Bone marrow (tissue), 2 donors: Measurements from ENCODE around the gene ZNF512B.

Experiments used
- DNase-seq, 2 donors: peaks; one replicate each; lab custom pipeline; 2025; lab: John Stamatoyannopoulos, UW

ZNF512B gene

DNA sequence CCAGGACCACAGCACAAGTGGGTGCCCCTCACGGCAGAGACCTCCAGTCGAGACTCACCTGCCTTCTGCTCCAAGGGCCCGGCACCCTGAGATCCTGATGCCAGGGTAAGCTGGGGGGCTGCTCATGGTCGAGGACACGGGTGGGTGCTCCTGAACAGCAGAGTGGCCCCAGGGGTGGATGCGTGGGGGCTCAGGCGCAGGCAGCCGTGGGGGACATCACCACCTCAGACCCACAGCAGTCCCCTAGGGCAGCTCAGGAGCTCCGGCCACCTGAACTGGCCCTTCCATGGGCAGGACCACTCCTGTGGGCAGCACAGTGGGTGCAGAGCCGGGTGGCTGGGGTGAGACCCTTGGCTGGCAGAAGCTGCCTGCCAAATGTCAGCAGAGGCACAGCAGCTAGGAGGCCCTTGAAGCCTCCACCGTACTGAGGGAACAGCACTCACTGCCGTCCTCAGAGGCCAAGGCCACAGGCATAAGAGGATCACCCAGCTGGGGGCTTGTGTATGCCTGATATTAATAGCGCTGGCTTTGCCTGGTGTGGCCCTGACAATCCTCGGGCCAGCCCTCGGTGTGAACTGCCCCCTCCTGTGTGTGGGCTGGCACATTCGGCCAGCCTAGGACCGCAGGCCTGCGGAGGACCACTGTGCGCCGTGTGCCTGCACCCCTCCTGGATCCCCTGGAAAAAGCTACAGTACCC is 18.9 kb downstream of the ZNF512B start:
- no peak for DNase-seq

GRCh38 chr20:63947638-63948456 is 21.9 kb downstream of the ZNF512B start:
- no peak for DNase-seq

GRCh38 chr20:63946986-63947637 is 22.6 kb downstream of the ZNF512B start:
- DNase-seq: no peak

GRCh38 chr20:63945921-63946920 is 23.5 kb downstream of the ZNF512B start:
- no peak for DNase-seq

DNA sequence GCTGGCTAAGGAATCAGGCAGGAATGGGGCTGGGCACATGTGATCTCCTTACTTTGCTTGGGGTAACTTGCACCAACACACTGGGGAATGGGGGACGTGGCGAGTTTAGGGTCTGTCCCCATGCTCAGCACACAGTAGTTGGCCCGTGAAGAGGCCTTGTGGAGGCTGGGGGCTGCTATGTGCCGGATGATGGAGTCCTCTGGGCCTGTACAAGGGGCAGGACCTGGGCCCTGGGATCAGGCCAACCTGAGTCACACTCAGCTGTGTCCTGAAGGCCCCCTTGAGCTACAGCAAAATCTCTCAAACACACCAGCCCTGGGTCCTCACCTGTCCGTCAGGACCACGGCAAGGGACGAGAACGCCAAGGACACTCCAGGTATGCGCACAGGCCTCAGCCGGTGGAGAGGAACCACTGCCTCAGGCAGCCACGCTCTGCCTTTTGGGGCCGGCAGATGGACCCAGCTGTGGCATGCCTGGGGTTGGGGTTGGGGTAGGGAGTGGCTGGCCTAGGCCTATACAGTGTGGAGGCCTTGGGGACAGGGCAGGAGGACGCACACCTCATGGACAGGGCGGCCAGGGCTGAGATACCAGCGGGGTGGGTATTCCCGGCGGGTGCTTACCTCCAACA is 24.6 kb downstream of the ZNF512B start:
- no peak for DNase-seq

- no peak for DNase-seq
Observed at GRCh38 chr20:63944078-63944941, 25.4 kb downstream of the ZNF512B start.

DNA sequence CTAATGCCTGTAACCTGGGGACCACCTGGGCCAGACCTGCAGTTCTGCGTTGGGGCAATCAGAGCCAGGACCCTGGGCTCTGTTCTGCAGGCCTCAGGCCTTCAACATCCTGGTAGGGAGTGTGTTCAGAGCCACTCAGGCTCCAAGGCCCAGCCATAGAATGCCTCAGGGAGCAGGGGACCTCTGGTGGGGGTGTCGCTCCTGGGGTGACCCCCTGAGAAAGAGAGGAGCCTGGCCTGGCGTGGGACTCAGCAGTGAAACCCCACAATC is 26.0 kb downstream of the ZNF512B start:
- DNase-seq: no peak

GRCh38 chr20:63942969-63943807 is 26.5 kb downstream of the ZNF512B start:
- no peak for DNase-seq

DNA sequence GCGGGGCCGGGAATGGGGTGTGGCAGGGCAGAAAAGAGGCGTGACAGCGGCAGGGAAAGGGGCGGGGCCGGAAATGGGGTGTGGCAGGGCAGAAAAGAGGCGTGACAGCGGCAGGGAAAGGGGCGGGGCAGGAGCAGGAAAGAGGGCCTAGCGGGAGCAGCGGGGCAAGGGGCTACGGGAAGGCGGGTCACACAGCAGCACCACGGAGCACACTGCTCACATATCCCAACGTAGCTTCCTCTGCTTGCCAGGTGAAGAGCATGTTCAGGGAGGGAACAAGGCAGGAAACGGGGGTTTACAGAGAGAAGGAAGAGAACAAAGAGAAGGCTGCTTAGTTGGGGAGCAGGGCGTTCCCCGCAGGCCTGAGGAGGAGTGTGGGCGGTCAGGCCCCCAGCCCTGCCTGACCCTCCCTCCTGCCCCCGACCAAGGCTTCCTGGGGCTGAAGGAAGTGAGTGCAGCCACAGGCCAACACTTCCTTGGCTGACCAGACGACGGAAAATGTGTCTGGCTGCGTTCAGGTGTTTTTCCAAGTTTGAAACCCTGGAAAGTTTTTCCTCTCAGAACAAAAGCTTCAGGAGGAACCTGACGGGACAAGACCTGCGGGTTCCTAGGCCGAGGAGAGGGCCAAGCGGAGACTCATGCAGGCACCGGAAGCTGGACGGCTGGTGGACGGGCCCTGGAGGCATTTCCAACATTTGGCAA is 27.3 kb downstream of the ZNF512B start:
- DNase-seq: peak in 1 of 2 donors; percentile 3

DNA sequence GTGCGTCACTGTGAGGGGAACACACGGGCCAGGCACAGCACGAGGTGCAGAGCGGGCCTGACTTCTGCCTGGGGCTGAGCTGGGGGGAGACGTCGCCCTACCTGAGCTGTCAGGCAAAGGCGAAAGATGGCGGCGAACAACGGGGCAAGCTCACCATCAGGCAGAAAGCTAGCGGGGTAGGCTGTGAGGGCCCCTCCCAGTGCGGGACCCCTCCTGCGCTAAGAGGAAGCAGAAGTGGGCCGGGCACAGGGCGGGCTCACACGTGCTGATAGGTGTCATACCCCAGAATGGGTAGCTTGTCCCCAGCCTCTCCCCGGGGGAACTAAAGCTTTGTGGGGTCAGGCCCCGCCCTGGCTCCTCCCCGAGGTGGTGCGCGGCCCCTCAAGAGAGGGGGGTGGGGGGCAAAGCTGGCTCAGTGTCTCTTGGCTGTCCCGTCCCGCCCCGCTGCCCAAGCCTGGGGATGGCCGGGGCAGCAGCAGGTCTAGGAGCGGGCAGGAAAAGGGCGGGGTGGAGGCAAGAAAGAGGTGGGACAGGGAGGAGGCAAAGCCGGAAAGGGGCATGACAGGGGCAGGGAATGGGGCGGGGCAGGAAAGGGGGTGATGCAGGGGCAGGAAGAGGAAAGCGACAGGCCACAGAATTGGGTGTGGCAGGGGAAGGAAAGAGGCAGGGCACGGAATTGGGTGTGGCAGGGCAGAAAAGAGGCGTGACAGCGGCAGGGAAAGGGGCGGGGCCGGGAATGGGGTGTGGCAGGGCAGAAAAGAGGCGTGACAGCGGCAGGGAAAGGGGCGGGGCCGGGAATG is 28.2 kb downstream of the ZNF512B start:
- DNase-seq: peak; percentile 32 to 39

DNA sequence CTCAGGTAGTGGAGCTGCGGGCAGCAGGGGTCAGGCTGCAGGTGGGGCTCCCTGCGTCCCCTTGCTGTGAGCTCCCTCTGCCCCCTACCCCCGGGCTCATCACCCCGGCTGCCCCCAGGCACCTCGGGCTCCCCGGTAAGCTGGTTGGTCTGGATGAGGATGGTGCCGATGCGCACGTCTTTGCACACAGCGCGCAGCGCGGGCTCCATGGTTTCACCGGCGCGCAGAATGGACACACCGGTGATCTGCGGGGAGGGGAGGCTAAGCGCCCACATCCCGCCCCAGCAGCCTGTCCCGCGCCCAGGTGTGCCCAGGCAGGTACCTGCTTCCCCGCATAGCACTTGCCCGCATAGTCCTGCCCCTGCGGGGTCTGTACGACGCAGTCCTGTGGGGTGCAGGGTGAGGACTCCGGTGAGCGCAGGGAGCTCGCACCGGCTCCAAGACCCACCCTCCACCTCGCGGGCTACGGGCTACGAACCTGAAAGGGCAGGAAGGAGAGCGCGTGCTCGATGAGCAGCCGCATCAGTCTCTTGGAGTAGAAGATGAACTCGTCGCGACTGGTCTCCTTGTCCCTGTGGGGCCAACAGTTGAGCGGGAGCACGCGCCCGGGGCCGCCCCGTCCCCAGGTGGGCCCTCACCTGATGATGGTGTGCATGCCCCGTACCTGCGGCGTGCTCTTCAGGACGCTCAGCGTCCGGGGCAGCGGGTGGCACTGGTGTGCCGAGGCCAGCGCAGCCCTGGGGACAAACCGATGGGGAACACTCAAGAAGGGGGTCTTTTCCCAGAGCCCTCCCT is 29.1 kb downstream of the ZNF512B start:
- no peak for DNase-seq

DNA sequence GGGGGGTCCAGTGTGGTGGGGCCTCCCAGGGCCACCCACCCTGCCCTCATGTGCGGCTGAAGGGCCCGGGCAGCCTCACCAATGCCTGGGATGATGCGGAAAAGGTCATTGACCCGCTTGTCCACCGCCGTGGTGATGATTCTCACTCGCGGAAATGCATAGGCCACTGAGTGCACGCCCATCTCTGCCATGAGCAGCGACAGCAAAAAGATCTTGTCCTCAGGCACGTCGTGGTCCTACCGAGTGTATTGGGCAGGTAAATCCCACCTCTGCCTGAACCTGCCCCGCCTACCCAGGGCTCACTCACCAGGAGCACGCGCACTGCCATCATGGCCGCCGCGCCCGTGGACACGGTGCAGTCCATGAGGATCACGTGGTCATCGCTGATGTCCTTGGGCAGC is 29.7 kb downstream of the ZNF512B start:
- no peak for DNase-seq

DNA sequence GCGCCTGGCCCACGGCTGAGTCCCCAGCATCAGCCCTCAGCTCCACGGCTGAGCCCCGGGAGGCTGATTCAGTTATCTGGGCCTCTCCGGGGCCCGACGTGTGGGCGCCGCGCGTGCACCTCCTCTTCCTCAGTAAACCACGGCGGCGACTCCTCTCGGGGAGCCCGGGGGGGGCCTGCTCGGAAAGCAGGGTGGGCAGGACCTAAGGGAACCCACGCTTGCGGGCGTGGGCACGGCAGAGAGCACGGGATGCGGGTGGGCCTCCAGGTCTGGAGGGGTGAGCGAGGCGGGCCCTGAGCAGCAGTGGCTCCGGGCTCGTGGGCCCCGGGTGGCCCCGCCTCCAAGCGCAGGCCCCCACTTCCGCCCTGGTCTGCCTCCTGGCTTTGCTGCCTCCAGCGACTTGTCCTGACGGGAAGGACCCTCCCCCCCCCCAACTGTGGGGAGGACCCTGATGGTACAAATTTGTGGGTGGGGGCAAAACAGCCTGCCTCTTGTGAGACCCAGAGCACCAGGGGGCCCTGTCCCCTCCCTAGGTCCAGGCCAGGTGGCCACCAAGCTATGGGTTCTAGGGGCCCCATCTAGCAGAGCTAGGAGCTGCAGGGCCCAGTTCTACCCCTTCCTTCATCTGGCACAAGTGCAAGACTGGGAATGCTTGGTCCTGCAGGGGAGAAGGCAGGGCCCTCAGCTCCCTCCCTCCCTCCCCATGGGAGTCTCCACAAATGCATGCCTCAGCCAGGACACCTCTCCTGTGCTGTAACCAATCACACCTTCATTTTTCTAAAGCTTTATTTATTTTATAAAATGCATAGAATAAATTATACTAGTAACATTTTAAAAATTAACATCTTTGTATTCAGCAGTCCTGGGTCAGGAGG is 30.4 kb downstream of the ZNF512B start:
- DNase-seq: no peak

DNA sequence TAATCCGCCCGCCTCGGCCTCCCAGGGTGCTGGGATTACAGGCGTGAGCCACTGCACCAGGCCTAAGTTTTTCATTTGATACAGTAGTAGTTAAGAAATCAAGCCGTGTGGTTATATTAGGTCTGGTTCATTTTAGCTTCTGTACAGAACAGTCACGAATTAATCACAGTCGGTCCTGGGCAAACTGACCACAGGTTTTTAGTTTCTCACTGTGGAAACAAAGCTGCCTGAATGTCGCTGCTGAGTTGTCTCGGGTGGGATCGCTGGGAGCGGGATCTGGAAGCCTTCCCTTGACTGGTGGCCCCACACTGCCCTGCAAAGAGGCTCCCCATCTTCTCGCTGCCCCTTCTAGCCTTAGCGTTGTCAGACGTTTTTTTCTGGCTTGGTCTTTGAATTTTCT is 32.1 kb downstream of the ZNF512B start:
- DNase-seq: no peak

- DNase-seq: no peak
Observed at GRCh38 chr20:63935447-63935846, 34.3 kb downstream of the ZNF512B start.
